Testis (tissue), 3 donors: ENCODE measurements around the gene TRIM41. TPM values are rescaled to one million over a fixed set of nuclear protein-coding genes. Genes with fewer than 3 reads are reported as not detected.

Source experiments
- DNase-seq: peaks from one replicate; pipeline ENCODE4 v3.0.0-alpha.2; 2019
- H3K27ac ChIP-seq, 2 donors: fragments of 200-600 bp; sonication (generic); one replicate each; pipeline ENCODE4 v1.5.1; 2019
- H3K27me3 ChIP-seq: fragments of 200-600 bp; sonication (generic); one replicate; pipeline ENCODE4 v1.5.1; 2019
- H3K36me3 ChIP-seq: fragments of 200-600 bp; sonication (generic); one replicate; pipeline ENCODE4 v1.5.1; 2017; ENCODE audit warnings: low read depth; ENCODE audit errors: missing control alignments
- H3K4me1 ChIP-seq: fragments of 200-600 bp; sonication (generic); one replicate; pipeline ENCODE4 v1.5.1; 2019
- H3K4me3 ChIP-seq, 2 donors: fragments of 200-600 bp; sonication (generic); one replicate each; pipeline ENCODE4 v1.5.1; 2017 to 2019
- H3K9me3 ChIP-seq: fragments of 200-600 bp; sonication (generic); one replicate; pipeline ENCODE4 v1.5.1; 2017
- POLR2A ChIP-seq: fragments of 450-650 bp; IDR thresholded peaks from one replicate; pipeline ENCODE4 v1.6.1; 2017; ENCODE audit warnings: antibody characterized with exemption, mild to moderate bottlenecking, moderate library complexity
- WGBS, 2 donors: methylation state at CpG; one replicate each; pipeline ENCODE4 v1.1.5; 2018; 5-methylcytosine and 5-hydroxymethylcytosine counted together
- intact Hi-C: fragments of 100-400 bp; cut with DNase I; formaldehyde crosslinking; loops from one replicate; pipeline ENCODE4 v1.15.1; 2023; ENCODE audit warnings: low total_unique reads
- polyA plus RNA-seq: library from polyadenylated mRNA; stranded (reverse); fragments of 350-450 nt; fragmentation: Illumina TruSeq; extraction: RNeasy Lipid Tissue Mini Kit (QIAGEN cat#74804); gene quantifications from one replicate; pipeline ENCODE4 v1.2.3, GENCODE V29; 2014; ENCODE audit warnings: low read depth, low replicate concordance; ENCODE audit not compliant: insufficient read depth
- total RNA-seq, 2 donors: library from RNA; depleted of rRNA; stranded (reverse); fragments of >200 nt; gene quantifications; one replicate each; pipeline ENCODE4 v1.2.3, GENCODE V29; 2016
- TF ChIP-seq, protein P1 (sequence below), 3 experiments: fragments of 450-650 bp in 2 of 3; fragments of 200-600 bp in 1 of 3; sonication (generic) in 1 of 3; IDR thresholded peaks; one replicate each; pipeline ENCODE4 v1.5.1; 2016 to 2019; ENCODE audit warnings: antibody characterized with exemption in 3 of 3, mild to moderate bottlenecking in 2 of 3, moderate library complexity in 1 of 3

TRIM41 gene
- total and polyA plus RNA-seq, 3 donors from 2014 or later = 39.6 to 61.5 (median 53.1) TPM

DNA sequence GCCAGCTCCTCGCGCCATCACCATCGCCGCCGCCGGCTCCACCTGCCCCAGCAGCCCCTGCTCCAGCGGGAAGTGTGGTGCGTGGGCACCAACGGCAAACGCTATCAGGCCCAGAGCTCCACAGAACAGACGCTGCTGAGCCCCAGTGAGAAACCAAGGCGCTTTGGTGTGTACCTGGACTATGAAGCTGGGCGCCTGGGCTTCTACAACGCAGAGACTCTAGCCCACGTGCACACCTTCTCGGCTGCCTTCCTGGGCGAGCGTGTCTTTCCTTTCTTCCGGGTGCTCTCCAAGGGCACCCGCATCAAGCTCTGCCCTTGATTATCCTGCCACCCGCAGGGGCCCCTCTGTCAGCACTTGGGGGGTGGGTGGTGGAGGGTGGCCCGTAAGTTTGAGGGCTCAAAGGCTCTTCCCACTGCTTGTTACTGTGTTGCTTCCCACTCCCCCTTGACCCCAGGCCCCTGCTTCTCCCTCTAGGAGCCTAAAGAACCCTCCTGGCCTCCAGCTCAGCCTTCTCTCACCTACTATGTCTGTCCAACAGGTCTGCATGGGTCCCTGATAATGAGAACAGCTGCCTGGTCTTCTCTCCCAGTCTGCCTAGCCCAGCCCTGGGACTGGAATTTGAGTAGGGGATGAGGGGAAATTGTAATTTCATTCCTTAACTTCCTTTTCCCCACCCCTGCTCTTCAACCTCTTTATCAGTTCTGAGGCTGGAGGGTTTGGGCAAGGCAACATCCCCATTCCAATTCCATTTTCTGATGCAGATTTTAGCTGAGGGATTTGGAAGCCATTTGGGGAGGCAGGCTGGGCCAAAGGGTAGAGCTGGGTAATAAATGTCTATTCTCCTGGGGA is 11.6 kb downstream of the TRIM41 start:
- H3K27me3 ChIP-seq = no peaks in the 10 kb centered on the region
- no peaks in the 10 kb centered on the region for H3K9me3 ChIP-seq
- no peak for DNase-seq
- TF ChIP-seq, protein P1, sequence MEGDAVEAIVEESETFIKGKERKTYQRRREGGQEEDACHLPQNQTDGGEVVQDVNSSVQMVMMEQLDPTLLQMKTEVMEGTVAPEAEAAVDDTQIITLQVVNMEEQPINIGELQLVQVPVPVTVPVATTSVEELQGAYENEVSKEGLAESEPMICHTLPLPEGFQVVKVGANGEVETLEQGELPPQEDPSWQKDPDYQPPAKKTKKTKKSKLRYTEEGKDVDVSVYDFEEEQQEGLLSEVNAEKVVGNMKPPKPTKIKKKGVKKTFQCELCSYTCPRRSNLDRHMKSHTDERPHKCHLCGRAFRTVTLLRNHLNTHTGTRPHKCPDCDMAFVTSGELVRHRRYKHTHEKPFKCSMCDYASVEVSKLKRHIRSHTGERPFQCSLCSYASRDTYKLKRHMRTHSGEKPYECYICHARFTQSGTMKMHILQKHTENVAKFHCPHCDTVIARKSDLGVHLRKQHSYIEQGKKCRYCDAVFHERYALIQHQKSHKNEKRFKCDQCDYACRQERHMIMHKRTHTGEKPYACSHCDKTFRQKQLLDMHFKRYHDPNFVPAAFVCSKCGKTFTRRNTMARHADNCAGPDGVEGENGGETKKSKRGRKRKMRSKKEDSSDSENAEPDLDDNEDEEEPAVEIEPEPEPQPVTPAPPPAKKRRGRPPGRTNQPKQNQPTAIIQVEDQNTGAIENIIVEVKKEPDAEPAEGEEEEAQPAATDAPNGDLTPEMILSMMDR (IDR thresholded peaks at IDR 0.05) = no peak
- no peak for TF ChIP-seq POLR2A
- intact Hi-C loops = no loop called here
- no peaks in the 10 kb centered on the region for H3K36me3 ChIP-seq
- no peak overlapping the region for H3K27ac ChIP-seq
- H3K4me3 ChIP-seq = no peak overlapping the region
- WGBS, 2 donors = 86 to 94% methylated on average over 20 to 22 of the region's 22 CpGs
- no peaks in the 10 kb centered on the region for H3K4me1 ChIP-seq

DNA sequence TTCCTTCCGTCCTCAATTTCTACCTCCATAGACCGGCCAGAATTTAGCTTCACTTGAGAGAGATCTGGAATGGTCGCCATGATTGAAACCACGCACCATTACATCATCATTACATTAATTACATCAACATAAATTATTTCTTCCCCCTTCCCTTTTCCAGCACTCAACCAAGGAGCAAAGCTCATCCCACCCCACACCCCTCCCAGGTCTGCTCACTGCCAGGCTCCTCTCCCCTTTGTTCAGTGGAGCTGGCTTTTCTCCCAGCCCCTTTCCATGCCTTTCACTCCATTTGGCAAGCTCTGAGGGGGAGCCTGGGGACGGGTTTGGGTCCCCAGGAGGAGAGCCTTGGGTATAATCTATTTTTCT is 12.2 kb downstream of the TRIM41 start:
- no peak overlapping the region for H3K4me3 ChIP-seq
- H3K36me3 ChIP-seq = no peaks in the 10 kb centered on the region
- H3K9me3 ChIP-seq = no peaks in the 10 kb centered on the region
- no peaks in the 10 kb centered on the region for H3K4me1 ChIP-seq
- DNase-seq = no peak
- no peak for TF ChIP-seq POLR2A
- TF ChIP-seq, protein P1 (IDR thresholded peaks at IDR 0.05) = no peak
- no peak overlapping the region for H3K27ac ChIP-seq
- no peaks in the 10 kb centered on the region for H3K27me3 ChIP-seq
- WGBS, 2 donors = 75 to 81% methylated on average over 5 of the region's 5 CpGs
- intact Hi-C loops = no loop called here

DNA sequence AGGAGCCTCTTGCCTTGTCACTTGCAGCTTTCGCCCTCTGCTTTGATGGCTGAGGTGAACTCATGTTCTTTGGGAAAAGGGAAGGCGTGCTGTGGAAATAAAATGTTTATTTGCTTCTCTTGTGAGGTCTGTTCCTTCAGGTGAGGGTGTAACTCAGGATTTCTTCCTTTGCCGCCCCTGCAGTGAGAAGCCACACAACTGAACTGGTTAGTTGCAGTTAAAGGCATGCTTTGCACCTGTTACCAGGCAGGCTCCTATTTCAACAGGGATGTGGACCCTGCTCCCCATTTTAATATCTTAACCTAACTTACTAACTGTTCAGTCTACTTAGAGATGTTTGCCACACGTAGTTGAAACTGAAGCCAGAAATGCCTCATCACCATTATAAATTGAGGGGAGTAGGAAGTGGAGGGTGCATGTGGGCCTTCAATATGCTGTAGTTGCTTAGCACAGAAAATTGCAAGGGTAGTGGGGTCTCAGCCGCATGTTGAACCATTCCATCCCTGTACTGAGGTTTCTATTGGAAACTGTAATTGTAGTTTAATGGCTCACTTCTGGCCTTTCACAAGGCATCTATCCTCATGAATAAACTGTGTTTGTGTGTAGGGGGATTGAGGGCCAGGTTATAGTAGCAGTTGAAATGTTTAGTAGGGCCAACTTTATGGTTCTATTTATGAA is 12.7 kb downstream of the TRIM41 start:
- no peaks in the 10 kb centered on the region for H3K36me3 ChIP-seq
- no peak for DNase-seq
- no peak for TF ChIP-seq POLR2A
- TF ChIP-seq, protein P1 (IDR thresholded peaks at IDR 0.05) = no peak
- H3K4me1 ChIP-seq = no peaks in the 10 kb centered on the region
- WGBS, 2 donors = 75 to 79% methylated on average over 5 of the region's 5 CpGs
- H3K4me3 ChIP-seq = no peak overlapping the region
- no peaks in the 10 kb centered on the region for H3K9me3 ChIP-seq
- no peaks in the 10 kb centered on the region for H3K27me3 ChIP-seq
- H3K27ac ChIP-seq = no peak overlapping the region
- intact Hi-C loops = no loop called here

DNA sequence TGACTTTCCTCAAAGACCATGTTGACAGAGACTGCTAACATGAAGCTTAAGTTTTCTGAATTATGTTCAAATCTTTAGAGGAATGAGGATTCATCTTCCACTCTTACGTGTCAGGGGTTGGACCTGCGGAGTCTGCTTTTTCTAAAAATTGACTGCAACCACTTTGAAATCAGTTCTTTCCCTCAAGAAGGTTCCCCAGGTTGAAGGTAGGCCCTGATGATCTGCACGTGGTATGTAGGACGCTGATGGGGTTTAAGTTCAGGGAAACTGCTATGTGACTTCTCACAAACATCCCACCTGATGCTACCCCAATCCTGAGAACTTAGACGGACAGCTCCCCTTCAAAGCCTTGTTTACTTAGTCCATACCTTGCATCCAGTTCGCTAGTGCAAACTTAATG is 13.4 kb downstream of the TRIM41 start:
- no peak for DNase-seq
- intact Hi-C loops = no loop called here
- no peaks in the 10 kb centered on the region for H3K27me3 ChIP-seq
- TF ChIP-seq, protein P1 (IDR thresholded peaks at IDR 0.05) = no peak
- no peak for TF ChIP-seq POLR2A
- peaks cover 2% of the 10 kb centered on the region for H3K4me1 ChIP-seq
- H3K36me3 ChIP-seq = no peaks in the 10 kb centered on the region
- 79 to 83% methylated on average over 6 of the region's 6 CpGs for WGBS, 2 donors
- H3K9me3 ChIP-seq = no peaks in the 10 kb centered on the region
- no peak overlapping the region for H3K27ac ChIP-seq
- H3K4me3 ChIP-seq = no peak overlapping the region
